Measurements from ENCODE around the gene STAP2.
"Not testable (repeated sequence)": the region's sequence is repeated elsewhere in the genome, so short reads cannot be mapped to it uniquely, and the experiment has no call there.

STAP2 gene

GRCh38 chr19:4279530-4280422 is 58.9 kb downstream of the STAP2 start:
- H3K9ac ChIP-seq (ENCODE audit: low read depth, low read length), result peak overlapping the region; percentile 60
- peak overlapping the region; percentile 68 for H3K4me3 ChIP-seq (ENCODE audit: low read depth, low read length)
- H3K4me1 ChIP-seq (ENCODE audit: control insufficient read depth, insufficient read depth, low read length), result no peaks in the 10 kb centered on the region
- H3K9me3 ChIP-seq (ENCODE audit: control insufficient read depth, insufficient read depth, low read length), result no peaks in the 10 kb centered on the region
- H3K27me3 ChIP-seq (ENCODE audit: control insufficient read depth, insufficient read depth, low read length), result peaks cover 21% of the 10 kb centered on the region
- H3K36me3 ChIP-seq (ENCODE audit: control insufficient read depth, insufficient read depth, low read length), result no peaks in the 10 kb centered on the region

GRCh38 chr19:4279267-4279529 is 59.4 kb downstream of the STAP2 start:
- Histone ChIP-seq H3K4me1 (ENCODE audit: control insufficient read depth, insufficient read depth, low read length) (no peaks in the 10 kb centered on the region), H3K4me3 (ENCODE audit: low read depth, low read length) (peak overlapping the region; percentile 68), H3K9me3 (ENCODE audit: control insufficient read depth, insufficient read depth, low read length) (no peaks in the 10 kb centered on the region), H3K27me3 (ENCODE audit: control insufficient read depth, insufficient read depth, low read length) (peaks cover 21% of the 10 kb centered on the region), H3K36me3 (ENCODE audit: control insufficient read depth, insufficient read depth, low read length) (no peaks in the 10 kb centered on the region), H3K9ac (ENCODE audit: low read depth, low read length) (peak overlapping the region; percentile 60)

- Histone ChIP-seq H3K36me3 (ENCODE audit: control insufficient read depth, insufficient read depth, low read length) (no peaks in the 10 kb centered on the region), H3K4me3 (ENCODE audit: low read depth, low read length) (peak within 1 kb of the TSS; percentile 68), H3K9ac (ENCODE audit: low read depth, low read length) (peak within 1 kb of the TSS; percentile 60), H3K9me3 (ENCODE audit: control insufficient read depth, insufficient read depth, low read length) (no peaks in the 10 kb centered on the region), H3K27me3 (ENCODE audit: control insufficient read depth, insufficient read depth, low read length) (peaks cover 21% of the 10 kb centered on the region), H3K4me1 (ENCODE audit: control insufficient read depth, insufficient read depth, low read length) (no peaks in the 10 kb centered on the region)
Observed at GRCh38 chr19:4278419-4279266, 60.0 kb downstream of the STAP2 start, which contains the start of gene SHD. TSS of gene SHD (plus strand) at chr19:4279266. CDS start at chr19:4280064, 798 bp downstream.

GRCh38 chr19:4278010-4278409 is 60.6 kb downstream of the STAP2 start:
- Histone ChIP-seq H3K9ac (ENCODE audit: low read depth, low read length) (no peak overlapping the region), H3K4me3 (ENCODE audit: low read depth, low read length) (no peak overlapping the region), H3K27me3 (ENCODE audit: control insufficient read depth, insufficient read depth, low read length) (peaks cover 19% of the 10 kb centered on the region), H3K4me1 (ENCODE audit: control insufficient read depth, insufficient read depth, low read length) (no peaks in the 10 kb centered on the region), H3K9me3 (ENCODE audit: control insufficient read depth, insufficient read depth, low read length) (no peaks in the 10 kb centered on the region), H3K36me3 (ENCODE audit: control insufficient read depth, insufficient read depth, low read length) (no peaks in the 10 kb centered on the region)

GRCh38 chr19:4277191-4277696 is 61.4 kb downstream of the STAP2 start:
- Histone ChIP-seq H3K36me3 (ENCODE audit: control insufficient read depth, insufficient read depth, low read length) (no peaks in the 10 kb centered on the region), H3K4me1 (ENCODE audit: control insufficient read depth, insufficient read depth, low read length) (no peaks in the 10 kb centered on the region), H3K9me3 (ENCODE audit: control insufficient read depth, insufficient read depth, low read length) (no peaks in the 10 kb centered on the region), H3K27me3 (ENCODE audit: control insufficient read depth, insufficient read depth, low read length) (peaks cover 19% of the 10 kb centered on the region), H3K4me3 (ENCODE audit: low read depth, low read length) (no peak overlapping the region), H3K9ac (ENCODE audit: low read depth, low read length) (no peak overlapping the region)

- H3K27me3 ChIP-seq (ENCODE audit: control insufficient read depth, insufficient read depth, low read length); H3K4me1 ChIP-seq (ENCODE audit: control insufficient read depth, insufficient read depth, low read length); H3K36me3 ChIP-seq (ENCODE audit: control insufficient read depth, insufficient read depth, low read length); H3K9ac ChIP-seq (ENCODE audit: low read depth, low read length); H3K4me3 ChIP-seq (ENCODE audit: low read depth, low read length); H3K9me3 ChIP-seq (ENCODE audit: control insufficient read depth, insufficient read depth, low read length): not testable (repeated sequence)
Observed at GRCh38 chr19:4274321-4274686, 64.3 kb downstream of the STAP2 start.
